ENCODE measurements around the gene PAGE2B. TPM values are rescaled to one million over a fixed set of nuclear protein-coding genes. Genes with fewer than 3 reads are reported as not detected.
A peak's percentile ranks its signal among the peaks of the same experiment; 100 is the strongest.
"Not testable (repeated sequence)": the region's sequence is repeated elsewhere in the genome, so short reads cannot be mapped to it uniquely, and the experiment has no call there.

PAGE2B gene
- total RNA-seq, 1 donor from 2014 or later: not detected

- H3K27me3 Mint-ChIP-seq (ENCODE audit: insufficient read depth, low read depth): no peaks in the 10 kb centered on the region
- no peak overlapping the region for H3K4me2 ChIP-seq
Observed at GRCh38 chrX:55041514-55041913, 33.3 kb upstream of the PAGE2B start.

DNA sequence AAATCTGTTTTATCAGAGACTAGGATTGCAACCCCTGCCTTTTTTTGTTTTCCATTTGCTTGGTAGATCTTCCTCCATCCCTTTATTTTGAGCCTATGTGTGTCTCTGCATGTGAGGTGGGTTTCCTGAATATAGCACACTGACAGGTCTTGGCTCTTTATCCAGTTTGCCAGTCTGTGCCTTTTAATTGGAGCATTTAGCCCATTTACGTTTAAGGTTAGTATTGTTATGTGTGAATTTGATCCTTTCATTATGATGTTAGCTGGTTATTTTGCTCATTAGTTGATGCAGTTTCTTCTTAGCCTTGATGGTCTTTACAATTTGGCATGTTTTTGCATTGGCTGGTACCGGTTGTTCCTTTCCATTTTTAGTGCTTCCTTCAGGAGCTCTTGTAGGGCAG is 24.2 kb upstream of the PAGE2B start:
- H3K27me3 Mint-ChIP-seq (ENCODE audit: insufficient read depth, low read depth); H3K79me2 ChIP-seq (ENCODE audit: low read depth); H3K27me3 ChIP-seq; H3K4me3 ChIP-seq; H3K36me3 ChIP-seq; H3K27ac ChIP-seq; H3K36me3 Mint-ChIP-seq; H3K9me3 ChIP-seq (ENCODE audit: low read depth); H3K4me2 ChIP-seq; H2AFZ ChIP-seq (replicated peaks); H3K4me1 Mint-ChIP-seq; H3K9ac ChIP-seq; H3K27ac Mint-ChIP-seq; DNase-seq (ENCODE audit: low spot score); H3F3A ChIP-seq (ENCODE audit: low read depth); H3K4me1 ChIP-seq; H4K20me1 ChIP-seq (ENCODE audit: low read depth); H3K4me3 Mint-ChIP-seq: not testable (repeated sequence)
- H3K9me3 Mint-ChIP-seq: peaks cover 18% of the 10 kb centered on the region

More at GRCh38 chrX:55041514-55041913, 33.3 kb upstream of the PAGE2B start:
- Histone ChIP-seq H3K9me3 (ENCODE audit: low read depth) (peaks cover 4% of the 10 kb centered on the region), H3K4me3 (no peak overlapping the region), H3K36me3 (no peaks in the 10 kb centered on the region), H4K20me1 (ENCODE audit: low read depth) (no peaks in the 10 kb centered on the region), H3K9ac (no peak overlapping the region), H2AFZ (replicated peaks) (no peak overlapping the region), H3K79me2 (ENCODE audit: low read depth) (no peaks in the 10 kb centered on the region), H3F3A (ENCODE audit: low read depth) (no peaks in the 10 kb centered on the region), H3K27me3 (no peaks in the 10 kb centered on the region), H3K27ac (no peak overlapping the region), H3K4me1 (no peaks in the 10 kb centered on the region)
- Mint-ChIP-seq H3K9me3 (peaks cover 8% of the 10 kb centered on the region), H3K27ac (no peak overlapping the region), H3K4me3 (no peak overlapping the region), H3K4me1 (no peaks in the 10 kb centered on the region), H3K36me3 (no peaks in the 10 kb centered on the region)
- no peak for DNase-seq (ENCODE audit: low spot score)
- TF ChIP-seq EZH2 (IDR thresholded peaks at IDR 0.05) (no peak), EZH2phosphoT487 (IDR thresholded peaks at IDR 0.05) (no peak), CTCF (IDR thresholded peaks at IDR 0.05) (no peak)

DNA sequence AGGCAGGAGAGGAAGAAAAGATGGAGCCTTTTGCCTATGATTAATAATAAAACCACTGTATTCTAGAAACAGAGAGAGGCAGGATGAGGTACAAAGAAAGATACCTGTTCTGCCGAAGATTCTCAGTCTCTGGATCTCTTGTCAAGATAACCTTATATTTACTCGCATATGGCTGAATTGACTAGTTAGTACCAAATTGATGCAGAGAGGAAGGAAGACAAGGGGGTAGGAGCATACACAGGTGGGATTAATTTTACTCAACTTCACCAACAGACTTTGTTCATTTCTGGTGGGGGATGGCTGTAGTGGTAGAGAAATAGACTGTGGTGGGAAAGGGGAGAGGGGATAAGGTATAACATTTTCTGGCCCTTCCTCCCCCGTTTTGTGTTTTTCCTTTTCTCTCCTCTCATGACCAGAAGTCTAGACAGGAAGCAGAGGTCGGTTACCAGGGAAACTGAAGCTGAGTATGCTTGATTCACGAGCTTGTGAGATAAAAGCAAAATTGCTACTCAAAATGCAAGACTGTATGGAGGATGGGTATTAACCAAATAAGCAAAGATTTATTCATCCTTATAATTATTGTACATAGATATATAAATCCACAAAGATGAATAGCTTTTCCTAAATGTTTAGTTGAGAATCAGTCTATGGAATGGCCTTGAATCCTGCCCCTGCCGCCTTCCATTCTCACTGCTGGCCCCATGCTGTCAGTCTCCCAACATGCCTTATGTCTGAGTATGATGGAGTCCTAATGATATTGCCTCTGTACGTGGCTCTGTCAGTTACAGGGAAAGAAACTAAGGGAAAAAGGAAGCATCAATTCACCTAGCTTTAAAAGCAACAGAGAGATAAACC is 17.8 kb upstream of the PAGE2B start:
- peak overlapping the region; percentile 55 for H3K27ac Mint-ChIP-seq
- H3K4me3 Mint-ChIP-seq: peak overlapping the region; percentile 11
- Histone ChIP-seq H3K4me3 (no peak overlapping the region), H3K79me2 (ENCODE audit: low read depth) (no peaks in the 10 kb centered on the region), H3K9ac (no peak overlapping the region), H3K27me3 (peaks cover 5% of the 10 kb centered on the region), H3K4me2 (no peak overlapping the region), H3K4me1 (no peaks in the 10 kb centered on the region), H3F3A (ENCODE audit: low read depth) (no peaks in the 10 kb centered on the region), H3K36me3 (no peaks in the 10 kb centered on the region), H3K27ac (no peak overlapping the region), H4K20me1 (ENCODE audit: low read depth) (no peaks in the 10 kb centered on the region), H3K9me3 (ENCODE audit: low read depth) (peaks cover 4% of the 10 kb centered on the region), H2AFZ (replicated peaks) (no peak overlapping the region)
- TF ChIP-seq CTCF (IDR thresholded peaks at IDR 0.05): no peak
- no peak for TF ChIP-seq EZH2 (IDR thresholded peaks at IDR 0.05)
- no peak for TF ChIP-seq EZH2phosphoT487 (IDR thresholded peaks at IDR 0.05)
- DNase-seq (ENCODE audit: low spot score): no peak
- peaks cover 8% of the 10 kb centered on the region for H3K4me1 Mint-ChIP-seq
- peaks cover 7% of the 10 kb centered on the region for H3K9me3 Mint-ChIP-seq
- no peaks in the 10 kb centered on the region for H3K36me3 Mint-ChIP-seq
- no peaks in the 10 kb centered on the region for H3K27me3 Mint-ChIP-seq (ENCODE audit: insufficient read depth, low read depth)

DNA sequence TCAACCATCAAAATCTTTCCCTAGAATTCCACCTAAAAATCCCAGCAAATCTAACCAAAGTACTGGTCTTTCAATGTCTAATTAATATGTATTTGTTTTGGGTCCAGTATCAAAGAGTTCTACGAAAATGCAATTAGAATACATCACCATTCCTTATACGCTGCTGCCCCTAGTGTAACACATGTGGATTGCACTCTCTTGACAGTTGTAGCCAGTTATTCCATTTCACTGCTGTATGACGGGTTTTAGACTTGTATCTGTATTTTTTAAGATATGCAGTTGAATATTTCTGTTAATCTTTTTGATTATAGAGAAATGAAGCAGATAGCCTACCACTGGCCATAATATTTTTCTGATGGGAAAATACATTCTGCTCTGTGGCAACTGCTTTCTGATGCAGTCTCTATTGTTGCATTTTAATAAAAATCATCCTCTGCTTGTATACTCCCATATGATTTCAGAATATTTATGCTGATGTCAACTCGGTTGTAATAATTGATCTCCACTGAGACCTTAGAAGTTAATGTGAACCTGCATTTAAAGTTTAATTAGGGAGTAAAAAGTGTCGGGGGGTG is 17.1 kb upstream of the PAGE2B start:
- Histone ChIP-seq H3K4me3 (no peak overlapping the region), H2AFZ (replicated peaks) (no peak overlapping the region), H4K20me1 (ENCODE audit: low read depth) (no peaks in the 10 kb centered on the region), H3K9ac (no peak overlapping the region), H3K27ac (no peak overlapping the region), H3K4me2 (no peak overlapping the region), H3K79me2 (ENCODE audit: low read depth) (no peaks in the 10 kb centered on the region), H3K9me3 (ENCODE audit: low read depth) (peaks cover 4% of the 10 kb centered on the region), H3K4me1 (no peaks in the 10 kb centered on the region), H3K27me3 (peaks cover 5% of the 10 kb centered on the region), H3F3A (ENCODE audit: low read depth) (no peaks in the 10 kb centered on the region), H3K36me3 (no peaks in the 10 kb centered on the region)
- peaks cover 5% of the 10 kb centered on the region for H3K9me3 Mint-ChIP-seq
- H3K36me3 Mint-ChIP-seq: no peaks in the 10 kb centered on the region
- TF ChIP-seq EZH2phosphoT487 (IDR thresholded peaks at IDR 0.05): no peak
- peak; percentile 73 for TF ChIP-seq CTCF (IDR thresholded peaks at IDR 0.05)
- TF ChIP-seq EZH2 (IDR thresholded peaks at IDR 0.05): no peak
- DNase-seq (ENCODE audit: low spot score): peak; percentile 26
- no peaks in the 10 kb centered on the region for H3K27me3 Mint-ChIP-seq (ENCODE audit: insufficient read depth, low read depth)
- no peak overlapping the region for H3K27ac Mint-ChIP-seq
- H3K4me1 Mint-ChIP-seq: peaks cover 8% of the 10 kb centered on the region
- peak overlapping the region; percentile 11 for H3K4me3 Mint-ChIP-seq

DNA sequence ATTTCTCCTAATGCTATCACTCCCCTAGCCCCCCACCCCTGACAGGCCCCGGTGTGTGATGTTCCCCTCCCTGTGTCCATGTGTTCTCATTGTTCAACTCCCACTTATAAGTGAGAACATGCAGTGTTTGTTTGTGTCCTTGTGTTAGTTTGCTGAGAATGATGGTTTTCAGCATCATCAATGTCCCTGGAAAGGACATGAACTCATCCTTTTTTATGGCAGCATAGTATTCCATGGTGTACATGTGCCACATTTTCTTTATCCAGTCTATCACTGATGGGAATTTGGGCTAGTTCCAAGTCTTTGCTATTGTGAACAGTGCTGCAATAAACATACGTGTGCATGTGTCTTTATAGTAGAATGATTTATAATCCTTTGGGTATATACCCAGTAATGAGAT is 7.7 kb upstream of the PAGE2B start:
- H3K27me3 ChIP-seq; H3K9me3 Mint-ChIP-seq; H3K27me3 Mint-ChIP-seq (ENCODE audit: insufficient read depth, low read depth); H3K4me3 ChIP-seq; H3K4me2 ChIP-seq; H3F3A ChIP-seq (ENCODE audit: low read depth); H3K27ac ChIP-seq; H3K27ac Mint-ChIP-seq; H3K36me3 ChIP-seq; H3K9ac ChIP-seq; H3K79me2 ChIP-seq (ENCODE audit: low read depth); H3K4me1 ChIP-seq; DNase-seq (ENCODE audit: low spot score); H4K20me1 ChIP-seq (ENCODE audit: low read depth); H3K4me3 Mint-ChIP-seq; H3K9me3 ChIP-seq (ENCODE audit: low read depth); H3K36me3 Mint-ChIP-seq; H2AFZ ChIP-seq (replicated peaks); H3K4me1 Mint-ChIP-seq: not testable (repeated sequence)

Measured in neural progenitor cell (in vitro differentiated cells).